Measurements from ENCODE around the gene NT5C1A.

NT5C1A gene

GRCh38 chr1:39711966-39712340, 40.0 kb upstream of the NT5C1A start:
- Histone ChIP-seq H3K36me3 (no peaks in the 10 kb centered on the region), H3K4me1 (ENCODE audit: control insufficient read depth in 1 of 2, insufficient read depth in 1 of 2, low read depth in 1 of 2, low read length in 1 of 2) (peaks cover 48 to 63% of the 10 kb centered on the region in 2 experiments), H3K27ac (no peak overlapping the region), H3K9me3 (no peaks in the 10 kb centered on the region), H3K27me3 (no peaks in the 10 kb centered on the region), H3K4me3 (ENCODE audit: low read depth in 1 of 2, low read length in 1 of 2) (no peak overlapping the region)
- TF ChIP-seq CTCF (IDR thresholded peaks at IDR 0.05), result no peak

GRCh38 chr1:39711104-39711965, 39.4 kb upstream of the NT5C1A start:
- TF ChIP-seq CTCF (IDR thresholded peaks at IDR 0.05), result no peak
- H3K36me3 ChIP-seq, result no peaks in the 10 kb centered on the region
- H3K9me3 ChIP-seq, result no peaks in the 10 kb centered on the region
- H3K4me3 ChIP-seq (ENCODE audit: low read depth in 1 of 2, low read length in 1 of 2), result no peak overlapping the region
- no peak overlapping the region for H3K27ac ChIP-seq
- no peaks in the 10 kb centered on the region for H3K27me3 ChIP-seq
- peaks cover 50 to 63% of the 10 kb centered on the region in 2 experiments for H3K4me1 ChIP-seq (ENCODE audit: control insufficient read depth in 1 of 2, insufficient read depth in 1 of 2, low read depth in 1 of 2, low read length in 1 of 2)

- Histone ChIP-seq H3K36me3 (no peaks in the 10 kb centered on the region), H3K27ac (no peak overlapping the region), H3K4me1 (ENCODE audit: control insufficient read depth in 1 of 2, insufficient read depth in 1 of 2, low read depth in 1 of 2, low read length in 1 of 2) (peaks cover 30 to 43% of the 10 kb centered on the region in 2 experiments), H3K9me3 (no peaks in the 10 kb centered on the region), H3K27me3 (no peaks in the 10 kb centered on the region), H3K4me3 (ENCODE audit: low read depth in 1 of 2, low read length in 1 of 2) (no peak overlapping the region)
- no peak for TF ChIP-seq CTCF (IDR thresholded peaks at IDR 0.05)
Measured at GRCh38 chr1:39707506-39707905, 35.6 kb upstream of the NT5C1A start.

- Histone ChIP-seq H3K27ac (no peak overlapping the region), H3K36me3 (no peaks in the 10 kb centered on the region), H3K4me1 (ENCODE audit: control insufficient read depth in 1 of 2, insufficient read depth in 1 of 2, low read depth in 1 of 2, low read length in 1 of 2) (peaks cover 44 to 59% of the 10 kb centered on the region in 2 experiments), H3K27me3 (no peaks in the 10 kb centered on the region), H3K4me3 (ENCODE audit: low read depth in 1 of 2, low read length in 1 of 2) (no peak overlapping the region), H3K9me3 (no peaks in the 10 kb centered on the region)
- no peak for TF ChIP-seq CTCF (IDR thresholded peaks at IDR 0.05)
Measured at GRCh38 chr1:39704757-39705156, 32.9 kb upstream of the NT5C1A start.

GRCh38 chr1:39701049-39701439, 29.1 kb upstream of the NT5C1A start:
- Histone ChIP-seq H3K9me3 (no peaks in the 10 kb centered on the region), H3K27me3 (peaks cover 27% of the 10 kb centered on the region), H3K36me3 (no peaks in the 10 kb centered on the region), H3K4me3 (ENCODE audit: low read depth in 1 of 2, low read length in 1 of 2) (no peak overlapping the region), H3K27ac (no peak overlapping the region), H3K4me1 (ENCODE audit: control insufficient read depth in 1 of 2, insufficient read depth in 1 of 2, low read depth in 1 of 2, low read length in 1 of 2) (peaks cover 34 to 46% of the 10 kb centered on the region in 2 experiments)
- TF ChIP-seq CTCF (IDR thresholded peaks at IDR 0.05), result no peak
